C4-2B (cell line): ENCODE results near the gene CDIPT.
"Not testable (repeated sequence)": the region's sequence is repeated elsewhere in the genome, so short reads cannot be mapped to it uniquely, and the experiment has no call there.

Source experiments
- H3K27ac ChIP-seq: fragments of 450-650 bp; 2 replicates; pipeline ENCODE4 v1.5.1; 2017
- ZFX ChIP-seq: fragments of 450-650 bp; IDR thresholded peaks from 2 replicates; pipeline ENCODE4 v1.6.1; 2017
- TF ChIP-seq, protein P1 (sequence below): fragments of 450-650 bp; conservative IDR thresholded peaks from 2 replicates; pipeline ENCODE4 v1.5.1; 2017; ENCODE audit warnings: mild to moderate bottlenecking

Gene CDIPT

DNA sequence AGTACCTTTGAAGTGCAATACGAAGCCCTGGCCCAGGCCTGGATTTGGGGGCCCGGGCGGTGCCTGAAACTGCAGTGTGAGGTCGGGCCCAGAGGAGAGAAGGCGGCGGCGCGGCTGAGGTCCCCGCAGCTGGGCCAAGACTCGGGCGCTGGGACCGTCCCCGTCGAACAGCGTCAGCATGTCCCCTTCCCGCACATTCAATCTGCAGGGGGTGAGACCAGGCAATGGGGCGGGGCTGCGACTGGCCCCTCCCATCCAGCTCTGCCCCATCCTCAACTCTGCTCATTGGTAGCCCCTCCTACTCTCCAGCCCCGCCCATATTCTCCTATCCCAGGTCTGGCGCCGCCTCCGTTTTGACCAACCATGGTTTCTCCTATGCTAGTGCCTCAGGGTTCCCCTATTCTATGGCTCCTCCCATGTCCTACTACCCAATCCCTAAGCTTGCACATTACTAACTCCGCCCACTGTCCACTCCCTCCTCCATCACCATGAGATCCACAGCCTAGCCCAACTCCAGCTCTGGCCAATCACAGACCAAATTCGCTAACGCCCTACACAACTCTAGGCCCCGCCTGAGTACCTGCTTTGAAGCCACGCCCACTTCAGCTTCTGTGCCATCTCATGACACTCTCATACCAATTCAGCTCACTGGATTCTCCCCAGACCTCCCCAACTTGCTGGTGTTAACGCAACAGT lies 14.4 kb upstream of the CDIPT start:
- no peak overlapping the region for H3K27ac ChIP-seq
- TF ChIP-seq, protein P1, sequence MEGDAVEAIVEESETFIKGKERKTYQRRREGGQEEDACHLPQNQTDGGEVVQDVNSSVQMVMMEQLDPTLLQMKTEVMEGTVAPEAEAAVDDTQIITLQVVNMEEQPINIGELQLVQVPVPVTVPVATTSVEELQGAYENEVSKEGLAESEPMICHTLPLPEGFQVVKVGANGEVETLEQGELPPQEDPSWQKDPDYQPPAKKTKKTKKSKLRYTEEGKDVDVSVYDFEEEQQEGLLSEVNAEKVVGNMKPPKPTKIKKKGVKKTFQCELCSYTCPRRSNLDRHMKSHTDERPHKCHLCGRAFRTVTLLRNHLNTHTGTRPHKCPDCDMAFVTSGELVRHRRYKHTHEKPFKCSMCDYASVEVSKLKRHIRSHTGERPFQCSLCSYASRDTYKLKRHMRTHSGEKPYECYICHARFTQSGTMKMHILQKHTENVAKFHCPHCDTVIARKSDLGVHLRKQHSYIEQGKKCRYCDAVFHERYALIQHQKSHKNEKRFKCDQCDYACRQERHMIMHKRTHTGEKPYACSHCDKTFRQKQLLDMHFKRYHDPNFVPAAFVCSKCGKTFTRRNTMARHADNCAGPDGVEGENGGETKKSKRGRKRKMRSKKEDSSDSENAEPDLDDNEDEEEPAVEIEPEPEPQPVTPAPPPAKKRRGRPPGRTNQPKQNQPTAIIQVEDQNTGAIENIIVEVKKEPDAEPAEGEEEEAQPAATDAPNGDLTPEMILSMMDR, result no peak

DNA sequence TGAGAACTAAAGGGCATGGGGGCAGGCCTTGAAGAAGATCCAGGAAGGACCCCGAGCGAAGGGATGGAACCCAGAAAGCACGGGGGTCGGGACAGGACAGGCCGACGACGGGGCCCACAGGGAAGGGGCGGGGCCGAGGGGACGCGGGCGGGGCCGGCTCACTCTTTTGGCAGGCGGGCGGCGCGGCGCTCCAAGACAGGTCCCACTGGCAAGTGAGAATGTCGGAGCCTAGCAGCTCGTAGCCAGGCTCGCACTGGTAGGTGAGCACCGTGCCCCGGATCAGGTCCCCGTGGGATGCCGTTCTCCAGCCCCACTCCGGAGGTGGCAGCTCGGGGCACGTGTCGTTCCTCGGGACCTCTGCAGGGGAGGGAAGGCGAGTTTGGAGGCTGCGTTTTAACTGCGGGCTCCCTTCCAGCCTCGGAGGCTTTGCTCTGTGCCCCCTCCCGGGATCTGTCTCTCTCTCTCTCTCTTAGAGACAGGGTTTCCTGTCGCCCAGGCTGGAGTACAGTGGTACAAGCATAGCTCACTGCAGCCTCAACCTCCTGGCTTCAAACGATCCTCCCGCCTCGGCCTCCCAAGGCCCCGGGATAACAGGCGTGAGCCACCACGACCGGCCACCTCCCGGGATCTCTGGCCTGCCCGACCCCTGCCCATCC lies 13.7 kb upstream of the CDIPT start:
- H3K27ac ChIP-seq, result no peak overlapping the region
- TF ChIP-seq, protein P1, result no peak
- TF ChIP-seq ZFX, result no peak

DNA sequence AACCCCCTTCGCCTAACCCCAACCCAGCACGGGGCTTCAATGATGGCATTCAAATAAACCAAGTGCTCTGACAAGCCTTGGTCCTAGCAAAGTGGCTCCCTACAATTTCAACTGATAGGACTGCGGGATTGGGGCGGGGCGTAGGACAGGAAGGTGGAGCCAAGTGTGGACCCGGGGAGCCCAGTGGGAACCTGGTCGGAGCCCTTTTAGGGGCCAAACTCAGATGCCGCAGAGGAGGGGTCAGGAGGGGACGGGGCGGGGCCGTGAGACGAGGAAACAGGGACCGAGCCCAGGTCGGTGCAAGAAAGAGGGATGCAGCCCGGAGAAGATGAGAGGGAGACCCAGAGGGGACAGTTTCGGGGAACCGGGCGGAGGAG lies 13.2 kb upstream of the CDIPT start:
- no peak overlapping the region for H3K27ac ChIP-seq
- TF ChIP-seq ZFX, result no peak
- TF ChIP-seq, protein P1, result no peak

DNA sequence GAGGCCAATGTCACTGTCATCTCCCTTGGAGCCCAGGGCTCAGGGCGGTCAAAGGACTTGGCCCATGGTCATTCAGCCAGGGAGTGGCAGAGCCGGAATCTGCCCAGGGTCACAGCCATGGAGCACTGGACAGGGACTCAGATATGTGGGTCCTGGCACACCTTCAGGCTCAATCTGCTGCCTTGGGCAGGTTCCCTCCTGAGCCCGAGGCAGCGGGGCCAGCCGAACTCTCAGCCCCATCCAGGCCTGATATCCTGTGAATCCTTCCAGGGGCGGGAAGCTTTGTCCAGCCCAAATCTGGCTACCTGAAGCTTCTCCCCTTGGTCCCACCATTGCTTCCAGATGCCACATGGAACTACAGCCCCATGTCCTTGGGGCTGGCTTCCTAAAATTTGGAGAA lies 12.2 kb upstream of the CDIPT start:
- H3K27ac ChIP-seq, result no peak overlapping the region
- no peak for TF ChIP-seq ZFX
- TF ChIP-seq, protein P1, result no peak

DNA sequence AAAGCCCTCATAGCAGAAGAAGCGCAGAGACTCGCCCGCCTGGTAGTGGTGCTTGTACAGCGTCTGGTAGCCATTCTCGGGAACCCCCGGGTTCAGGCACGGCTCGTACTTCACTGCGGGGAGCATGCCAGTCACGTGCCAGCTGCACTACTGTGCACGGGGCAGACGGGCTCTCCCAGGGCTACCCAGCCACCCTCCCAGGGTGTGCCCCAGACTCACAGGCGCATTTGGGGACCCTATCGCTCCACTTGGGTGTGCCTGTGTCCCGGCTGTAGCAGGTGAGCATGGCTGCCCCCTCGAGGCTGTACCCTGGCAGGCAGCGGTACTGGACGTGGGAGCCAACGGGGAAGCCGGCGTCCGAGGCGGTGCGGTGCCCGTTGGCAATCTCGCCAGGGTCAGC lies 10.3 kb upstream of the CDIPT start:
- no peak overlapping the region for H3K27ac ChIP-seq
- no peak for TF ChIP-seq ZFX
- TF ChIP-seq, protein P1, result no peak

DNA sequence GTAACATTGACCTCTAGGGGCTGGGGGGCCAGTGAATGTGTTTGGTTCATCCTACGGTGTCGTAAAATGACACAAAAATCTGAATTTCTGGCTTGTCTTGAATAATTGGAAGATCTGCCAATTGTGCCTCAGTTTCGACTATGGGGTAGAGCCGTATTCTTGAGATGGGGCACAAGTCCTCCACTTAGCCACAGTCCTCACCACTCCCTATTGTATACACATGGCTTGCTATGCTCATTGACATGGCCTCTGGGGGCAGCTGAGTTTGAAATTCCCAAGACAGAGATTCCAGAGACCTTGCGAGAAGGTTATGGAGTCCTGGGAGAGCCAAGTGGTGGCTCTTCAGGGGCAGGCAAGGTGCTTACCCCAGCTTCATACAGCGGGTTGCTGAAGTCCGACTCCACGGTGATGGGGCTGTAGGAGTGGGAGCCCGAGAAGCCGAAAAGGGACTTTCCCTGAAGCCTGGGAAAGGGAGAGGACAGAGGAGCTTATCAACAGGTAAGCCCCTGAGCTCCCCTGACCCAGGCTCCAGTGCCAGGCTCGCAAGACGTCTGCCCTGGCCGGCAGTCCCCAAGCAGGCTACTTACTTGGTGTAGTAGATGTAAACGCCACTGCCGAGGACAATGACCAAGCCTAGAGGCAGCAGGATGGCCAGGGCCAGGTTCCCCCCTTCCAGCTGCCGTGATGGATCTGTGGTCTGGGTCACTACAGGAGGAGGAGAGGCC lies 9.0 kb upstream of the CDIPT start:
- H3K27ac ChIP-seq, result no peak overlapping the region
- TF ChIP-seq ZFX, result no peak
- TF ChIP-seq, protein P1, result no peak

DNA sequence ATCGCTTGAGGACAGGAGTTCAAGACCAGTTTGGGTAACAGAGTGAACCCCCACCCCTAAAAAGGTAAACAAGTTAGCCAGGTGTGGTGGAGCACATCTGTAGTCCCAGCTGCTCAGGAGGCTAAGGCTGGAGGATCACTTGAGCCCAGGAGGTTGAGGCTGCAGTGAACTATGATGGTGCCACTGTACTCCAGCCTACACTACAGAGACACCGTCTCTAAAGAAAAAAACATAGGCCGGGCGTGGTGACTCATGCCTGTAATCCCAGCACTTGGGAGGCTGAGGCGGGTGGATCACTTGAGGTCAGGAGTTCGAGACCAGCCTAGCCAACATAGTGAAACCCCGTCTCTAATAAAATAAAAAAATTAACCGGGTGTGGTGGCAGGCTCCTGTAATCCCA lies 6.0 kb upstream of the CDIPT start:
- not testable (repeated sequence) for H3K27ac ChIP-seq
